ENCODE results near the gene PRKCE. TPM values are rescaled to one million over a fixed set of nuclear protein-coding genes. Genes with fewer than 3 reads are reported as not detected.

PRKCE gene
- total and polyA plus RNA-seq, 3 donors from 2014 or later: 27.4 to 35.8 (median 33.1) TPM

DNA sequence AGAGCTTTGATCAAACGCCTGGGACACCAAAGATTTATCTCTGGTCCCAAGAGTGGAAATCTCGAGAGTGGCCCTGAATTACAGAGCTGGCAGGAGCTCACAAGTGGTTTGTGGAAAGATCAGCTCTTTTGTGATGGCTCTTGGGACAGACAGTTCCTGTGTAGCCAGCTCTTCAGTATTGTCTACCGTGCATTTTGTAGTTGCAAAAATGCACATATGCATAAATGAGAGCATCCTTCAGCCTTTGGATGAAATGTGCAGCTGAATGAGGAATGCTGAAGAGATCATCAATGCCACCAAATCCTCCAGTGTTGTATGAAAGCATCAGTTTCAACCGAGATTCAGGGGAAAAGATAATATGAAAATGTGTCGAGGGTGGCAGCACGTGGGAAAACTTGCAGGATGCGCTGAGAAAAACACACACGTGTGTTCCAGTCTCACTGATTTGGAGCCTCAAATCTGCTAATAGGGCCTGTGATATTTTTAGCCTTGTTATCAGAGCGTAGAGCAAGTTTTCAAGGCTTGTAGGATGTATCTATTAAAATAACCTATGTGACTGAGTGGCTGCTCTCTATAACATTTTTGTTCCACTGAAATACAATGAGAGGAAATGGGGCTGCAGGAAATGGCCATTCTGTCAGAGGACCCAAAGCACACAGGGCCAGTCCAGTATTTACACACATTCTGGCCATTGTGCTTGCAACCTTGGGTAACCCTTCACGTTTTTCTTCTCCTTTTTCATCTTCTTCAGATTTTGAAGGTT is 138.7 kb downstream of the PRKCE start:
- no peaks in the 10 kb centered on the region for H3K9me3 ChIP-seq
- WGBS, 2 donors: 40 to 53% methylated on average over 10 of the region's 10 CpGs
- H3K27ac ChIP-seq: peak overlapping the region in 1 of 2 donors; percentile 1
- intact Hi-C loops (cut with DNase I; ENCODE audit: low total_unique reads): loop anchor here (10.0 kb wide), 1 partner anchor 145 kb away; no protein-coding TSS in a partner anchor
- DNase-seq: no peak
- peaks cover 16% of the 10 kb centered on the region for H3K4me1 ChIP-seq
- no peaks in the 10 kb centered on the region for H3K27me3 ChIP-seq
- TF ChIP-seq POLR2A (IDR thresholded peaks at IDR 0.05): no peak
- TF ChIP-seq, protein P1, sequence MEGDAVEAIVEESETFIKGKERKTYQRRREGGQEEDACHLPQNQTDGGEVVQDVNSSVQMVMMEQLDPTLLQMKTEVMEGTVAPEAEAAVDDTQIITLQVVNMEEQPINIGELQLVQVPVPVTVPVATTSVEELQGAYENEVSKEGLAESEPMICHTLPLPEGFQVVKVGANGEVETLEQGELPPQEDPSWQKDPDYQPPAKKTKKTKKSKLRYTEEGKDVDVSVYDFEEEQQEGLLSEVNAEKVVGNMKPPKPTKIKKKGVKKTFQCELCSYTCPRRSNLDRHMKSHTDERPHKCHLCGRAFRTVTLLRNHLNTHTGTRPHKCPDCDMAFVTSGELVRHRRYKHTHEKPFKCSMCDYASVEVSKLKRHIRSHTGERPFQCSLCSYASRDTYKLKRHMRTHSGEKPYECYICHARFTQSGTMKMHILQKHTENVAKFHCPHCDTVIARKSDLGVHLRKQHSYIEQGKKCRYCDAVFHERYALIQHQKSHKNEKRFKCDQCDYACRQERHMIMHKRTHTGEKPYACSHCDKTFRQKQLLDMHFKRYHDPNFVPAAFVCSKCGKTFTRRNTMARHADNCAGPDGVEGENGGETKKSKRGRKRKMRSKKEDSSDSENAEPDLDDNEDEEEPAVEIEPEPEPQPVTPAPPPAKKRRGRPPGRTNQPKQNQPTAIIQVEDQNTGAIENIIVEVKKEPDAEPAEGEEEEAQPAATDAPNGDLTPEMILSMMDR (IDR thresholded peaks at IDR 0.05): no peak
- H3K36me3 ChIP-seq (ENCODE audit: low read depth, missing control alignments): no peaks in the 10 kb centered on the region
- H3K4me3 ChIP-seq: no peak overlapping the region

DNA sequence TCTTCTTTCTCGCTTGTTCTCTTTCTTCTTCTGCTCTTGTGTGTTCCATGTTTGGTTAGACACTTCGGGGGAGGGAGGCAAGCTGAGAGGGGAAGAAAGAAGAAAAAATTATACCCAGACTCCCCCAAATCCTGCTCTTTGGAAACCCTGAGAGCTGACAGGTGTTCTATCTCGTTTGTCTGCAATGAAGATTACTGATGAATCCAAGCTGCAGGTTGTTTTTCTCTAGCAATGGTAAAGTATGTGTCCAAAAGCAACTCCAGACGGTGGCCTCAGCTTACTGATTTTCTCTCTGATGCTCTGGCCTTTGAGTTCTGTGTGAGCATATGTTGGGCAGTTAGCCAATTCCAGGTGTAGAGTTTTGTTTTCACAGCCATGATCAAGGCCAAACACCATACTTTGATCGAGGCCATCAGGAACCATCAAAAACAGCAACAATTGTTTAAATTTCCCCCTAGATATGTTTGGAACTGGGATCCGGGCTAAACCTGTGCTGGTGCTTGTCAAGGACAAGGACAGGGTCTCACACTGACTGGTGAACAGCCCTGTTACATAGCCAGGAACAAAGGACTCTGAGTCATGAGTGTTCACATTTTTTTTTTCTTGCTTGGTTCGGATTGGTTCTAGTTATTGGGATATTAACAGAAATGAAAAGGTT is 142.0 kb downstream of the PRKCE start:
- no peak for DNase-seq
- TF ChIP-seq, protein P1 (IDR thresholded peaks at IDR 0.05): no peak
- TF ChIP-seq POLR2A (IDR thresholded peaks at IDR 0.05): no peak
- H3K9me3 ChIP-seq: no peaks in the 10 kb centered on the region
- H3K4me3 ChIP-seq: no peak overlapping the region
- WGBS, 2 donors: 71 to 77% methylated on average over 7 of the region's 7 CpGs
- H3K27ac ChIP-seq: no peak overlapping the region
- H3K36me3 ChIP-seq (ENCODE audit: low read depth, missing control alignments): no peaks in the 10 kb centered on the region
- peaks cover 16% of the 10 kb centered on the region for H3K4me1 ChIP-seq
- H3K27me3 ChIP-seq: no peaks in the 10 kb centered on the region
- intact Hi-C loops (cut with DNase I; ENCODE audit: low total_unique reads): loop anchor here (10.0 kb wide), 1 partner anchor 141 kb away; no protein-coding TSS in a partner anchor

DNA sequence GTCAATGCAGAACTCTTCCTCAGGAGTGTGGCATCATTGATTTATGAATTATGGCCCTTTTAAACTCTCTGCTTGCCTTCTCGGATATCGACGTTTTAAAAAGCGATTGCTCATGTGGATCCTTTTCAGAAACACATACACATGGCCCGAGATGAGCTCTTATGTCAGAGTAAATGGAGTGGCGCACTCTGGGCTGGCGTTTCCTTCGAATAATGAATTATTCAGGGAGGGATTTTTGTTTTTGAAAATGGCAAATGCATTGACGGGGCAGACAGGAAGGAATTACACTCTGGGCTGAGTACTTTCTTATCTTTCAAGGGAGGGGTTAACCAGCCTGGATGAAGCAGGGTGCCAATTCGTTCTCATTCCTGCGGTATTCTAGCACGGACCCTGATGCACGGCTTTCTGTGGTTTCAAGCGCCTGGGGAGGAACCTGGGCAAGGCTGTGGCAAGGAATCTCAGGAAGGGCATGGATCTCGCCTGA is 142.7 kb downstream of the PRKCE start:
- no peak overlapping the region for H3K4me3 ChIP-seq
- WGBS, 2 donors: 66 to 70% methylated on average over 15 of the region's 15 CpGs
- intact Hi-C loops (cut with DNase I; ENCODE audit: low total_unique reads): loop anchor here (10.0 kb wide), 1 partner anchor 141 kb away; no protein-coding TSS in a partner anchor
- no peaks in the 10 kb centered on the region for H3K9me3 ChIP-seq
- TF ChIP-seq POLR2A (IDR thresholded peaks at IDR 0.05): no peak
- DNase-seq: no peak
- H3K36me3 ChIP-seq (ENCODE audit: low read depth, missing control alignments): no peaks in the 10 kb centered on the region
- no peak overlapping the region for H3K27ac ChIP-seq
- no peaks in the 10 kb centered on the region for H3K27me3 ChIP-seq
- peaks cover 16% of the 10 kb centered on the region for H3K4me1 ChIP-seq

DNA sequence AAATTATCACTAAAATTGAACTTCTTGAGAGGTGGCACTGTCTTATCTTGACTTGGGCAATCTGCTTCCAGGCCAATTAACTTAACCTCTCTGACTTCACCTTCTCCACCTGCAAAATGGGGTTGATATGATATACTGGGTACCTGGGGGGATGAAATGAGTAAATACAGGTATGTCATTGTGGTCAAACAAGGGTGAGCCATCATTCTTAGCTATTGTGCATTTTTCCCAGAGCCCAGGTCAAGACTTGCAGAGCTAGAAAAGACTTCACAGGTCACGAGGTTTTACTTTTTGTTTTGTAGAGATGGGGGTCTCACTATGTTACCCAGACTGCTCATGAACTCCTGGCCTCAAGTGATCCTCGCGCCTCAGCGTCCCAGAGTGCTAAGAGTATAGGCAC is 145.0 kb downstream of the PRKCE start:
- WGBS, 2 donors: 88 to 97% methylated on average over 4 of the region's 4 CpGs
- DNase-seq: no peak
- Histone ChIP-seq H3K36me3 (ENCODE audit: low read depth, missing control alignments) (no peaks in the 10 kb centered on the region), H3K27ac (no peak overlapping the region), H3K9me3 (no peaks in the 10 kb centered on the region), H3K4me3 (no peak overlapping the region), H3K27me3 (no peaks in the 10 kb centered on the region), H3K4me1 (peaks cover 6% of the 10 kb centered on the region)
- TF ChIP-seq POLR2A (IDR thresholded peaks at IDR 0.05): no peak
- TF ChIP-seq, protein P1 (IDR thresholded peaks at IDR 0.05): no peak
- intact Hi-C loops (cut with DNase I; ENCODE audit: low total_unique reads): loop anchor here (10.0 kb wide), 1 partner anchor 138 kb away; no protein-coding TSS in a partner anchor
